ENCODE data around the gene CDKN2C. TPM values are rescaled to one million over a fixed set of nuclear protein-coding genes. Genes with fewer than 3 reads are reported as not detected.

The CDKN2C gene
- total and polyA plus RNA-seq, 10 of the 15 experiments (the other 5 are each of a cell fraction or from before 2014, with no cell fraction given): 3.3 to 11.7 (median 6.0) TPM

DNA sequence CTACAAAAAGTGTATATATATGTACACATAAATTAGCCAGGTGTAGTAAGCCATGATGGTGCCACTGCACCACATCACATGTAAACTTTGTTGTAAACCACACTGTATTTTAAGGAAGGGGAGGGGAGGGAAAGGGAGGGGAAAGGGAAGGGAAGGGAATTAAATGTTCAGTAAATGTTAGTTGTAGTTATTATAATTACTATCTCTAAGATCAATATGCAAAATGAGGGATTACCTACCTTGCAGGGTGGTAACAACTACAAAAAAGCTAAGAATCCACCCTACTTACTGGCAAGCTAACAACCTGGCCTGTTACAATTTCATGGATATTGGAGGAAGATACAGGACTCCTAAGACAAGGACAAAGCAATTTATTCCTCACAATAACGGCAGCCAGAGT is 27.7 kb upstream of the CDKN2C start:
- peaks cover 0 to 5% of the 10 kb centered on the region in 2 experiments; a peak in 1 of 4 replicates for H3K36me3 ChIP-seq (ENCODE audit: control insufficient read depth in 2 of 2, insufficient read depth in 2 of 2, low read length in 1 of 2)
- no peak overlapping the region for H3K4me3 ChIP-seq
- no peaks in the 10 kb centered on the region for H4K20me1 ChIP-seq (ENCODE audit: control insufficient read depth, insufficient read depth)
- no peak overlapping the region for H3K27ac ChIP-seq (ENCODE audit: control insufficient read depth, insufficient read depth)
- H3K27me3 ChIP-seq (replicated peaks in 1 of 2; ENCODE audit: control insufficient read depth in 2 of 2, insufficient read depth in 2 of 2, low read length in 1 of 2): no peaks in the 10 kb centered on the region
- no peak for FAIRE-seq
- H3K4me2 ChIP-seq (ENCODE audit: control insufficient read depth, insufficient read depth): no peak overlapping the region
- POLR2A ChIA-PET: no interaction called here
- TF ChIP-seq MEF2A (IDR thresholded peaks at IDR 0.05; ENCODE audit: insufficient read depth, low read depth, low read length) (no peak), NFIC (IDR thresholded peaks at IDR 0.05; ENCODE audit: low read depth, low read length) (no peak), NBN (IDR thresholded peaks at IDR 0.05) (no peak), TAF1 (IDR thresholded peaks at IDR 0.05; ENCODE audit: borderline replicate concordance, low read depth, low read length) (no peak), JUND (IDR thresholded peaks at IDR 0.05; ENCODE audit: low read depth, low read length) (no peak), HDAC2 (IDR thresholded peaks at IDR 0.05) (no peak), CEBPB (IDR thresholded peaks at IDR 0.05; ENCODE audit: borderline replicate concordance in 1 of 2, low read depth in 2 of 2, low read length in 2 of 2) (no peak), MTA3 (IDR thresholded peaks at IDR 0.05; ENCODE audit: borderline replicate concordance, low read length) (no peak), CHD4 (IDR thresholded peaks at IDR 0.05) (no peak), RFX5 (IDR thresholded peaks at IDR 0.05; ENCODE audit: low read depth, low read length) (no peak), IRF4 (IDR thresholded peaks at IDR 0.05; ENCODE audit: low read depth, low read length) (no peak), NFYA (IDR thresholded peaks at IDR 0.05; ENCODE audit: borderline replicate concordance, low read depth, low read length) (no peak), STAT1 (conservative IDR thresholded peaks at IDR 0.05) (no peak)
- H3K9ac ChIP-seq (ENCODE audit: control insufficient read depth, insufficient read depth, low read length): no peak overlapping the region
- CTCF ChIA-PET: interaction anchor here (0.7 to 0.9 kb wide), 2 partner anchors 259 to 313 kb away, joined by 3 to 4 read pairs; no protein-coding TSS in a partner anchor
- RAD21 ChIA-PET (ENCODE audit: unreplicated experiment): no interaction called here
- ATAC-seq: no peak
- WGBS (ENCODE audit: insufficient coverage, insufficient replicate concordance, low lambda C conversion rate, missing lambda C conversion rate): 83% methylated on average over 1 of the region's 1 CpG
- peaks cover 38% of the 10 kb centered on the region for H3K79me2 ChIP-seq (ENCODE audit: control insufficient read depth, insufficient read depth, low read length)
- DNase-seq (ENCODE audit: low read depth, low spot score): no peak
- SMC1A ChIA-PET (ENCODE audit: uncharacterized antibody, unreplicated experiment): no interaction called here
- H3K9me3 ChIP-seq (replicated peaks; ENCODE audit: control insufficient read depth, insufficient read depth, low read length): no peaks in the 10 kb centered on the region
- no peaks in the 10 kb centered on the region for H3K4me1 ChIP-seq (ENCODE audit: control insufficient read depth, insufficient read depth, low read length)
- in situ Hi-C loops (cut with MboI) (no loop called here), intact Hi-C loops (cut with micrococcal nuclease; ENCODE audit: unreplicated experiment) (no loop called here)
- H2AFZ ChIP-seq (ENCODE audit: control insufficient read depth, low read depth, low read length): no peak overlapping the region
- BruUV-seq (replicated peaks): no TSS peak
